ENCODE measurements around the gene FILIP1L.

The FILIP1L gene

GRCh38 chr3:99954914-99955644, 159.2 kb downstream of the FILIP1L start:
- Histone ChIP-seq H3F3A (ENCODE audit: low read depth) (no peaks in the 10 kb centered on the region), H3K9ac (ENCODE audit: low read depth, low read length, poor library complexity, severe bottlenecking) (no peak overlapping the region), H3K79me2 (ENCODE audit: insufficient read depth, low read length) (no peaks in the 10 kb centered on the region), H3K9me2 (replicated peaks; ENCODE audit: low read depth, low read length) (no peaks in the 10 kb centered on the region), H3K36me3 (ENCODE audit: insufficient read depth, low read length) (no peaks in the 10 kb centered on the region), H3K4me1 (ENCODE audit: insufficient read depth, low read length, poor library complexity, severe bottlenecking) (peaks cover 20% of the 10 kb centered on the region), H3K27me3 (ENCODE audit: insufficient read depth, low read length, poor library complexity, severe bottlenecking) (no peaks in the 10 kb centered on the region), H3K4me2 (ENCODE audit: low read depth, low read length, poor library complexity, severe bottlenecking) (no peak overlapping the region), H3K9me3 (ENCODE audit: insufficient read depth, low read depth, low read length) (no peaks in the 10 kb centered on the region), H3K4me3 (ENCODE audit: low read length, poor library complexity, severe bottlenecking) (no peak overlapping the region), H2AFZ (ENCODE audit: low read length) (no peak overlapping the region), H4K20me1 (ENCODE audit: insufficient read depth, low read length, poor library complexity, severe bottlenecking) (no peaks in the 10 kb centered on the region)
- TF ChIP-seq EZH2phosphoT487 (IDR thresholded peaks at IDR 0.05; ENCODE audit: borderline replicate concordance), result no peak
- no peak for TF ChIP-seq CTCF (conservative IDR thresholded peaks at IDR 0.05; ENCODE audit: low read length)

GRCh38 chr3:99953596-99953995, 160.7 kb downstream of the FILIP1L start:
- no peaks in the 10 kb centered on the region for H3K27me3 ChIP-seq (ENCODE audit: insufficient read depth, low read length, poor library complexity, severe bottlenecking)
- H3K4me1 ChIP-seq (ENCODE audit: insufficient read depth, low read length, poor library complexity, severe bottlenecking), result peaks cover 20% of the 10 kb centered on the region
- no peaks in the 10 kb centered on the region for H4K20me1 ChIP-seq (ENCODE audit: insufficient read depth, low read length, poor library complexity, severe bottlenecking)
- no peak for TF ChIP-seq CTCF (conservative IDR thresholded peaks at IDR 0.05; ENCODE audit: low read length)
- no peaks in the 10 kb centered on the region for H3K36me3 ChIP-seq (ENCODE audit: insufficient read depth, low read length)
- H3K79me2 ChIP-seq (ENCODE audit: insufficient read depth, low read length), result no peaks in the 10 kb centered on the region
- no peaks in the 10 kb centered on the region for H3F3A ChIP-seq (ENCODE audit: low read depth)
- no peak overlapping the region for H3K4me3 ChIP-seq (ENCODE audit: low read length, poor library complexity, severe bottlenecking)
- H3K9me3 ChIP-seq (ENCODE audit: insufficient read depth, low read depth, low read length), result no peaks in the 10 kb centered on the region
- H3K4me2 ChIP-seq (ENCODE audit: low read depth, low read length, poor library complexity, severe bottlenecking), result no peak overlapping the region
- H3K9me2 ChIP-seq (replicated peaks; ENCODE audit: low read depth, low read length), result no peaks in the 10 kb centered on the region
- no peak overlapping the region for H3K9ac ChIP-seq (ENCODE audit: low read depth, low read length, poor library complexity, severe bottlenecking)
- H2AFZ ChIP-seq (ENCODE audit: low read length), result no peak overlapping the region

- H3K4me2 ChIP-seq (ENCODE audit: low read depth, low read length, poor library complexity, severe bottlenecking), result no peak overlapping the region
Measured at GRCh38 chr3:99952306-99952705, 162.0 kb downstream of the FILIP1L start.

More at GRCh38 chr3:99952306-99952705, 162.0 kb downstream of the FILIP1L start:
- H3K27me3 ChIP-seq (ENCODE audit: insufficient read depth, low read length, poor library complexity, severe bottlenecking), result no peaks in the 10 kb centered on the region
- no peaks in the 10 kb centered on the region for H3K9me2 ChIP-seq (replicated peaks; ENCODE audit: low read depth, low read length)
- no peak overlapping the region for H2AFZ ChIP-seq (ENCODE audit: low read length)
- no peak overlapping the region for H3K4me3 ChIP-seq (ENCODE audit: low read length, poor library complexity, severe bottlenecking)
- no peaks in the 10 kb centered on the region for H3K9me3 ChIP-seq (ENCODE audit: insufficient read depth, low read depth, low read length)
- no peaks in the 10 kb centered on the region for H4K20me1 ChIP-seq (ENCODE audit: insufficient read depth, low read length, poor library complexity, severe bottlenecking)
- H3K4me1 ChIP-seq (ENCODE audit: insufficient read depth, low read length, poor library complexity, severe bottlenecking), result peaks cover 20% of the 10 kb centered on the region
- H3F3A ChIP-seq (ENCODE audit: low read depth), result no peaks in the 10 kb centered on the region
- no peaks in the 10 kb centered on the region for H3K79me2 ChIP-seq (ENCODE audit: insufficient read depth, low read length)
- no peaks in the 10 kb centered on the region for H3K36me3 ChIP-seq (ENCODE audit: insufficient read depth, low read length)
- no peak overlapping the region for H3K9ac ChIP-seq (ENCODE audit: low read depth, low read length, poor library complexity, severe bottlenecking)
- no peak for TF ChIP-seq CTCF (conservative IDR thresholded peaks at IDR 0.05; ENCODE audit: low read length)
- no peak for TF ChIP-seq EZH2phosphoT487 (IDR thresholded peaks at IDR 0.05; ENCODE audit: borderline replicate concordance)

Data from Loucy (cell line).